ENCODE data around the gene ADAP2.

DNA sequence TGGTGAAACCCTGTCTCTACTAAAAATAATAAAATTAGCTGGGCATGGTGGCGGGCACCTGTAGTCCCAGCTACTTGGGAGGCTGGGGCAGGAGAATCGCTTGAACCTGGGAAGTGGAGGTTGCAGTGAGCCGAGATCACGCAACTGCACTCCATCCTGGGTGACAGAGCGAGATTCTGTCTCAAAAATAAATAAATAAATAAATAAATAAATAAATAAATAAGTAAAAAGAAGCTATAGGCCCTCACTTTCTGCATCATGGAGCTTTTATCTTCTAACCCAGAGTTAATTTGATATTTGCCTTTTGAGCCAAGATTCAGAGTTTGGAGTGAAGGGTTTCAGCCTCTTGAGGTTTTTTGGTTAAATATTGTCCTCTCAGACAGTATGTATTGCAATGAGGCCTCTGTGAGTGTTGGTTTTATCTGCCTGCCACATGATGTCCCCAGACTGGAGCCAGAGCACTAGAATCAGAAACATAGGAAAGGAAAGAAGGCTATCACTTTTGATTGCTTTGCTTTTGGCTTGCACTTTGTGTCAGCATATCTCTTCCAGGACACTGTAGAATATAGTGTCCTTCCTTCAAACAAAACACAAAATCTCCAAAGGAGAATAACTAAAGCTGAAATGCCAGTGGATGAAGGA lies 81.6 kb downstream of the ADAP2 start:
- TF ChIP-seq, protein P1, sequence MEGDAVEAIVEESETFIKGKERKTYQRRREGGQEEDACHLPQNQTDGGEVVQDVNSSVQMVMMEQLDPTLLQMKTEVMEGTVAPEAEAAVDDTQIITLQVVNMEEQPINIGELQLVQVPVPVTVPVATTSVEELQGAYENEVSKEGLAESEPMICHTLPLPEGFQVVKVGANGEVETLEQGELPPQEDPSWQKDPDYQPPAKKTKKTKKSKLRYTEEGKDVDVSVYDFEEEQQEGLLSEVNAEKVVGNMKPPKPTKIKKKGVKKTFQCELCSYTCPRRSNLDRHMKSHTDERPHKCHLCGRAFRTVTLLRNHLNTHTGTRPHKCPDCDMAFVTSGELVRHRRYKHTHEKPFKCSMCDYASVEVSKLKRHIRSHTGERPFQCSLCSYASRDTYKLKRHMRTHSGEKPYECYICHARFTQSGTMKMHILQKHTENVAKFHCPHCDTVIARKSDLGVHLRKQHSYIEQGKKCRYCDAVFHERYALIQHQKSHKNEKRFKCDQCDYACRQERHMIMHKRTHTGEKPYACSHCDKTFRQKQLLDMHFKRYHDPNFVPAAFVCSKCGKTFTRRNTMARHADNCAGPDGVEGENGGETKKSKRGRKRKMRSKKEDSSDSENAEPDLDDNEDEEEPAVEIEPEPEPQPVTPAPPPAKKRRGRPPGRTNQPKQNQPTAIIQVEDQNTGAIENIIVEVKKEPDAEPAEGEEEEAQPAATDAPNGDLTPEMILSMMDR (IDR thresholded peaks at IDR 0.05; ENCODE audit: control extremely low read depth in 1 of 3, insufficient read depth in 1 of 3, low read depth in 1 of 3, low read length in 3 of 3), result no peak
- TF ChIP-seq EZH2 (IDR thresholded peaks at IDR 0.05; ENCODE audit: low read depth, low read length, severe bottlenecking) (no peak), TCF12 (IDR thresholded peaks at IDR 0.05; ENCODE audit: low read depth, low read length) (no peak), SUZ12 (IDR thresholded peaks at IDR 0.05; ENCODE audit: low read length) (no peak), YY1 (IDR thresholded peaks at IDR 0.05; ENCODE audit: low read depth, low read length) (no peak), RFX5 (IDR thresholded peaks at IDR 0.05; ENCODE audit: borderline replicate concordance, low read depth, low read length) (no peak), KDM4A (IDR thresholded peaks at IDR 0.05; ENCODE audit: low read depth, low read length, severe bottlenecking) (no peak)

Data from H1 (cell line).